Stimulated activated CD4-positive, alpha-beta T cell treated with anti-CD3 and anti-CD28 coated beads, Interleukin-1b, Interleukin-23, amount 100 ng/mL, for 48 hours (primary cell): ENCODE measurements around the gene ASCL5.

Source experiments
- DNase-seq: peaks from one replicate; pipeline ENCODE4 v3.0.0-alpha.2; 2020

ASCL5 gene

GRCh38 chr1:201153474-201154388 is 26.7 kb upstream of the ASCL5 start:
- no peak for DNase-seq

GRCh38 chr1:201149400-201149799 is 22.4 kb upstream of the ASCL5 start:
- DNase-seq: no peak

GRCh38 chr1:201147396-201148015 is 20.5 kb upstream of the ASCL5 start:
- no peak for DNase-seq

GRCh38 chr1:201146626-201147390 is 19.8 kb upstream of the ASCL5 start:
- DNase-seq: no peak

GRCh38 chr1:201145816-201146215 is 18.8 kb upstream of the ASCL5 start:
- no peak for DNase-seq

GRCh38 chr1:201145132-201145531 is 18.1 kb upstream of the ASCL5 start:
- DNase-seq: no peak

- no peak for DNase-seq
Observed at GRCh38 chr1:201144701-201145100, 17.7 kb upstream of the ASCL5 start.

GRCh38 chr1:201143726-201144635 is 17.0 kb upstream of the ASCL5 start:
- no peak for DNase-seq

- no peak for DNase-seq
Observed at GRCh38 chr1:201142849-201143725, 16.1 kb upstream of the ASCL5 start.

GRCh38 chr1:201142011-201142848 is 15.2 kb upstream of the ASCL5 start:
- DNase-seq: no peak

GRCh38 chr1:201141418-201141817 is 14.4 kb upstream of the ASCL5 start:
- DNase-seq: no peak

GRCh38 chr1:201140941-201141260 is 13.9 kb upstream of the ASCL5 start:
- DNase-seq: no peak

GRCh38 chr1:201140235-201140940 is 13.4 kb upstream of the ASCL5 start:
- no peak for DNase-seq

GRCh38 chr1:201139756-201140155 is 12.8 kb upstream of the ASCL5 start:
- no peak for DNase-seq

GRCh38 chr1:201139306-201139705 is 12.3 kb upstream of the ASCL5 start:
- no peak for DNase-seq

GRCh38 chr1:201138311-201138840 is 11.4 kb upstream of the ASCL5 start:
- DNase-seq: no peak

GRCh38 chr1:201137579-201138310 is 10.8 kb upstream of the ASCL5 start:
- no peak for DNase-seq

- no peak for DNase-seq
Observed at GRCh38 chr1:201137024-201137392, 10.0 kb upstream of the ASCL5 start.
